Spleen (tissue), 11 donors: ENCODE data around the gene IGF1R. TPM values are rescaled to one million over a fixed set of nuclear protein-coding genes. Genes with fewer than 3 reads are reported as not detected.

ENCODE experiments used
- DNase-seq: peaks from one replicate; pipeline ENCODE4 v3.0.0-alpha.2; 2020
- H3K27ac ChIP-seq, 8 donors: fragments of 200-600 bp; sonication (generic) in 7 of 8; 1 replicate in 4 of 8; 2 replicates in 4 of 8; pipeline versions ENCODE4 v1.5.0 to v1.8.0; 2016 to 2021; ENCODE audit warnings: inconsistent platforms in 4 of 8, mild to moderate bottlenecking in 4 of 8, moderate library complexity in 1 of 8
- H3K27me3 ChIP-seq, 7 donors: fragments of 200-600 bp; sonication (generic) in 6 of 7; replicated peaks in 1 of 7; 1 replicate in 4 of 7; 2 replicates in 3 of 7; pipeline versions ENCODE4 v1.5.0 to v1.8.0; 2016 to 2021; ENCODE audit warnings: inconsistent platforms in 3 of 7, mild to moderate bottlenecking in 1 of 7
- H3K36me3 ChIP-seq, 6 donors: fragments of 200-600 bp; sonication (generic) in 5 of 6; 1 replicate in 4 of 6; 2 replicates in 2 of 6; pipeline versions ENCODE4 v1.5.0 to v1.8.0; 2016 to 2021; ENCODE audit warnings: inconsistent platforms in 2 of 6
- H3K4me1 ChIP-seq, 6 donors: fragments of 200-600 bp; sonication (generic) in 5 of 6; 1 replicate in 3 of 6; 2 replicates in 3 of 6; pipeline versions ENCODE4 v1.5.0 to v1.8.0; 2016 to 2021; ENCODE audit warnings: inconsistent platforms in 3 of 6
- H3K4me3 ChIP-seq, 8 donors: fragments of 200-600 bp; sonication (generic) in 7 of 8; 1 replicate in 4 of 8; 2 replicates in 4 of 8; pipeline versions ENCODE4 v1.5.0 to v1.8.0; 2016 to 2021; ENCODE audit warnings: inconsistent platforms in 4 of 8, mild to moderate bottlenecking in 4 of 8, moderate library complexity in 2 of 8
- H3K9me3 ChIP-seq, 8 donors: fragments of 200-600 bp; sonication (generic) in 7 of 8; 1 replicate in 4 of 8; 2 replicates in 4 of 8; pipeline versions ENCODE4 v1.5.0 to v1.8.0; 2016 to 2021; ENCODE audit warnings: inconsistent platforms in 4 of 8
- CTCF ChIP-seq, 11 experiments: fragments of 200-600 bp in 7 of 11; fragments of 450-650 bp in 4 of 11; sonication (generic) in 4 of 11; IDR thresholded peaks in 8 of 11; conservative IDR thresholded peaks in 3 of 11; 1 replicate in 7 of 11; 2 replicates in 4 of 11; pipeline versions ENCODE4 v1.4.0 to v1.8.0; 2016 to 2021; ENCODE audit warnings: antibody characterized with exemption in 11 of 11, inconsistent platforms in 4 of 11, mild to moderate bottlenecking in 1 of 11
- POLR2A ChIP-seq, 3 donors: fragments of 450-650 bp; IDR thresholded peaks; one replicate each; pipeline ENCODE4 v1.5.1; 2017; ENCODE audit warnings: antibody characterized with exemption in 3 of 3, mild to moderate bottlenecking in 1 of 3
- POLR2AphosphoS5 ChIP-seq, 3 donors: sonication (generic); formaldehyde crosslinking; IDR thresholded peaks; one replicate each; pipeline ENCODE4 v1.5.1; 2017; ENCODE audit warnings: antibody characterized with exemption in 3 of 3
- WGBS, 5 donors: extraction: QIAGEN DNeasy Blood & Tissue Kit in 3 of 5; methylation state at CpG; one replicate each; pipeline versions ENCODE4 v1.1.5 to v1.1.7; 2013 to 2018; 5-methylcytosine and 5-hydroxymethylcytosine counted together
- intact Hi-C: fragments of 100-400 bp; cut with DNase I; formaldehyde crosslinking; loops from one replicate; pipeline ENCODE4 v1.15.0; 2023; ENCODE audit warnings: low total_unique reads
- polyA plus RNA-seq, 3 donors: library from polyadenylated mRNA; stranded (reverse); fragments of 200-250 nt; gene quantifications; one replicate each; pipeline ENCODE4 v1.2.1, GENCODE V29; 2013
- total RNA-seq, 7 donors: library from RNA; depleted of rRNA in 3 of 7; stranded (reverse); fragments of >200 nt in 3 of 7; fragmentation: NEBNext Ultra II Directional in 4 of 7; extraction: Animal tissue kit (Norgen Biotek cat#: 25700) in 4 of 7; gene quantifications; one replicate each; pipeline versions ENCODE4 v1.1.0 to v1.2.1, GENCODE V29; 2016 to 2021
- donor health status: healthy with polysubstance abuse.
- donor health status: DM: no; HTN: no; CAD: no; lungs with moderate emphysema.
- donor health status: DM: no; HTN: no; CAD: no.
- donor health status: Bipolar disorder and iron deficiency.
- donor health status: healthy.
- donor health status: DM: no; HTN: no; CAD: no.
- donor health status: DM: yes; HTN: yes; CAD: no.

Gene IGF1R
- total and polyA plus RNA-seq, 10 donors: 1.1 to 104 (median 53.1) TPM

GRCh38 chr15:98705070-98705469 is 56.7 kb downstream of the IGF1R start:
- Histone ChIP-seq H3K27ac (no peak overlapping the region), H3K4me1 (peaks cover 0 to 52% (median 13%) of the 10 kb centered on the region in 6 donors), H3K36me3 (peaks cover 0 to 15% (median 10%) of the 10 kb centered on the region in 6 donors), H3K27me3 (no peaks in the 10 kb centered on the region), H3K4me3 (no peak overlapping the region), H3K9me3 (no peaks in the 10 kb centered on the region)
- DNase-seq: no peak
- TF ChIP-seq CTCF (IDR thresholded peaks at IDR 0.05 in 8 of 11, conservative IDR thresholded peaks at IDR 0.05 in 3 of 11) (no peak), POLR2AphosphoS5 (IDR thresholded peaks at IDR 0.05) (no peak), POLR2A (IDR thresholded peaks at IDR 0.05) (no peak)
- WGBS, 5 donors: 88 to 95% (median 91%) methylated on average over 4 of the region's 4 CpGs
- intact Hi-C loops: no loop called here

- Histone ChIP-seq H3K36me3 (peaks cover 0 to 25% (median 10%) of the 10 kb centered on the region in 6 donors), H3K27me3 (no peaks in the 10 kb centered on the region), H3K4me3 (no peak overlapping the region), H3K9me3 (peaks cover 0 to 7% (median 2%) of the 10 kb centered on the region in 8 donors), H3K27ac (no peak overlapping the region), H3K4me1 (peaks cover 0 to 45% (median 13%) of the 10 kb centered on the region in 6 donors)
- no peak for DNase-seq
- WGBS, 5 donors: 82 to 90% (median 85%) methylated on average over 1 of the region's 1 CpG
- TF ChIP-seq POLR2AphosphoS5 (IDR thresholded peaks at IDR 0.05) (no peak), CTCF (IDR thresholded peaks at IDR 0.05 in 8 of 11, conservative IDR thresholded peaks at IDR 0.05 in 3 of 11) (no peak), POLR2A (IDR thresholded peaks at IDR 0.05) (no peak)
- intact Hi-C loops: no loop called here
These were observed 58.0 kb downstream of the IGF1R start for GRCh38 chr15:98706387-98706786.

GRCh38 chr15:98706986-98707385 is 58.6 kb downstream of the IGF1R start:
- 90 to 98% (median 94%) methylated on average over 13 of the region's 13 CpGs for WGBS, 5 donors
- no peak for DNase-seq
- H3K4me3 ChIP-seq: no peak overlapping the region
- H3K27me3 ChIP-seq: no peaks in the 10 kb centered on the region
- no peak overlapping the region for H3K27ac ChIP-seq
- peaks cover 0 to 31% (median 10%) of the 10 kb centered on the region in 6 donors for H3K36me3 ChIP-seq
- intact Hi-C loops: no loop called here
- TF ChIP-seq POLR2A (IDR thresholded peaks at IDR 0.05) (no peak), CTCF (IDR thresholded peaks at IDR 0.05 in 8 of 11, conservative IDR thresholded peaks at IDR 0.05 in 3 of 11) (no peak), POLR2AphosphoS5 (IDR thresholded peaks at IDR 0.05) (no peak)
- H3K4me1 ChIP-seq: peaks cover 0 to 45% (median 13%) of the 10 kb centered on the region in 6 donors
- peaks cover 0 to 13% (median 8%) of the 10 kb centered on the region in 8 donors for H3K9me3 ChIP-seq

GRCh38 chr15:98708037-98708590 is 59.8 kb downstream of the IGF1R start:
- no peak for TF ChIP-seq POLR2A (IDR thresholded peaks at IDR 0.05)
- TF ChIP-seq POLR2AphosphoS5 (IDR thresholded peaks at IDR 0.05): no peak
- no peak for TF ChIP-seq CTCF (IDR thresholded peaks at IDR 0.05 in 8 of 11, conservative IDR thresholded peaks at IDR 0.05 in 3 of 11)
- Histone ChIP-seq H3K9me3 (peaks cover 0 to 15% (median 10%) of the 10 kb centered on the region in 8 donors), H3K27ac (no peak overlapping the region), H3K4me3 (no peak overlapping the region), H3K36me3 (peaks cover 0 to 33% (median 10%) of the 10 kb centered on the region in 6 donors), H3K4me1 (peaks cover 0 to 40% (median 14%) of the 10 kb centered on the region in 6 donors), H3K27me3 (no peaks in the 10 kb centered on the region)
- intact Hi-C loops: no loop called here
- DNase-seq: no peak
- 88 to 94% (median 92%) methylated on average over 9 to 10 of the region's 10 CpGs for WGBS, 5 donors
